HCT116 (cell line): ENCODE measurements around the gene PDHX. TPM values are rescaled to one million over a fixed set of nuclear protein-coding genes. Genes with fewer than 3 reads are reported as not detected.

Experiments
- ATAC-seq: fragments of 200-7000 bp; cut with Tn5 transposase; 2 replicates; pipeline ENCODE4 v1.9.1; 2020; ENCODE audit warnings: mild to moderate bottlenecking, moderate library complexity
- BruUV-seq: library from RNA; stranded (reverse); fragments of 400-500 nt; replicated peaks from 2 replicates; lab custom pipeline; 2021; lab: Mats Ljungman, UMichigan
- CTCF ChIA-PET: fragments of 300-600 bp; sonication (Branson Sonifier 250); formaldehyde crosslinking; loops from one replicate; lab custom pipeline; 2021; ENCODE audit warnings: antibody characterized with exemption; lab: Charles Lee
- POLR2A ChIA-PET: fragments of 300-600, 350-600 bp; sonication (Branson Sonifier 250); formaldehyde crosslinking; loops from one replicate; lab custom pipeline; 2021; ENCODE audit warnings: antibody characterized with exemption; lab: Charles Lee
- RAD21 ChIA-PET, 2 experiments: fragments of 300-600 bp; sonication (Branson Sonifier 250); formaldehyde crosslinking; loops; one replicate each; lab custom pipeline; 2023; ENCODE audit warnings: low total read pairs in 2 of 2; ENCODE audit not compliant: uncharacterized antibody in 2 of 2, unreplicated experiment in 2 of 2, low non-redundant PET in 1 of 2; lab: Charles Lee
- DNase-seq: peaks from one replicate; pipeline ENCODE4 v3.0.0-alpha.2; 2010; ENCODE audit warnings: low read depth, low spot score
- H2AFZ ChIP-seq: fragments of 200-600 bp; shearing (Covaris generic), sonication (generic); 2 replicates; pipeline ENCODE4 v1.6.1; 2017; ENCODE audit warnings: low read depth, mixed run types, mixed read lengths, antibody characterized with exemption, low read length; ENCODE audit not compliant: poor library complexity, severe bottlenecking
- H3K27ac ChIP-seq: 2 replicates; pipeline ENCODE4 v1.5.1; 2012; ENCODE audit warnings: low read depth, low read length
- H3K27me3 ChIP-seq: fragments of 200-600 bp; sonication (generic); 2 replicates; pipeline ENCODE4 v1.6.1; 2016; ENCODE audit warnings: mixed run types, low read length, mixed read lengths; ENCODE audit not compliant: insufficient read depth
- H3K36me3 ChIP-seq, 2 experiments: fragments of 200-500 bp in 1 of 2; fragments of 200-600 bp in 1 of 2; sonication (Bioruptor generic) in 1 of 2; sonication (generic) in 1 of 2; 2 replicates each; pipeline versions ENCODE4 v1.5.1 to v1.6.1; 2014 to 2016; ENCODE audit warnings: low read length in 2 of 2, inconsistent platforms in 1 of 2, mixed read lengths in 1 of 2, mixed run types in 1 of 2; ENCODE audit not compliant: insufficient read depth in 2 of 2, control insufficient read depth in 1 of 2
- H3K4me1 ChIP-seq, 2 experiments: fragments of 200-600 bp in 1 of 2; sonication (generic) in 1 of 2; 2 replicates each; pipeline versions ENCODE4 v1.5.1 to v1.6.1; 2012 to 2017; ENCODE audit warnings: low read length in 2 of 2, inconsistent platforms in 1 of 2, mild to moderate bottlenecking in 1 of 2, mixed read lengths in 1 of 2, mixed run types in 1 of 2, moderate library complexity in 1 of 2; ENCODE audit not compliant: insufficient read depth in 2 of 2, control insufficient read depth in 1 of 2
- H3K4me2 ChIP-seq: fragments of 200-600 bp; sonication (generic); 2 replicates; pipeline ENCODE4 v1.6.1; 2017; ENCODE audit warnings: mixed run types, low read length, mixed read lengths
- H3K4me3 ChIP-seq, 2 experiments: fragments of 200-600 bp in 1 of 2; sonication (generic) in 1 of 2; replicated peaks in 1 of 2; 2 replicates each; pipeline ENCODE4 v1.5.1; 2011 to 2016; ENCODE audit warnings: low read length in 2 of 2, control low read depth in 1 of 2, low read depth in 1 of 2, mild to moderate bottlenecking in 1 of 2, mixed read lengths in 1 of 2, mixed run types in 1 of 2
- H3K79me2 ChIP-seq: fragments of 200-600 bp; sonication (generic); 2 replicates; pipeline ENCODE4 v1.6.1; 2017; ENCODE audit warnings: mild to moderate bottlenecking, mixed run types, low read length, moderate library complexity, mixed read lengths; ENCODE audit not compliant: insufficient read depth
- H3K9ac ChIP-seq: fragments of 200-600 bp; sonication (generic); 2 replicates; pipeline ENCODE4 v1.6.1; 2016; ENCODE audit warnings: low read length, mixed read lengths
- H3K9me2 ChIP-seq: fragments of 200-600 bp; sonication (generic), shearing (Covaris generic); 2 replicates; pipeline ENCODE4 v1.6.1; 2017; ENCODE audit warnings: mixed run types, mild to moderate bottlenecking, moderate library complexity; ENCODE audit not compliant: insufficient read depth
- H3K9me3 ChIP-seq, 2 experiments: fragments of 200-500 bp in 1 of 2; fragments of 200-600 bp in 1 of 2; sonication (Bioruptor generic) in 1 of 2; sonication (generic) in 1 of 2; 2 replicates each; pipeline ENCODE4 v1.6.1; 2014 to 2017; ENCODE audit warnings: low read length in 2 of 2, mixed read lengths in 2 of 2, inconsistent platforms in 1 of 2, low read depth in 1 of 2, mild to moderate bottlenecking in 1 of 2, mixed run types in 1 of 2, moderate library complexity in 1 of 2; ENCODE audit not compliant: control insufficient read depth in 1 of 2, insufficient read depth in 1 of 2
- H4K20me1 ChIP-seq: fragments of 200-600 bp; sonication (generic), shearing (Covaris generic); 2 replicates; pipeline ENCODE4 v1.6.1; 2017; ENCODE audit warnings: mixed run types, mild to moderate bottlenecking, moderate library complexity; ENCODE audit not compliant: insufficient read depth
- CBX3 ChIP-seq: IDR thresholded peaks from 2 replicates; pipeline ENCODE4 v1.6.1; 2012; ENCODE audit warnings: low read depth
- EGR1 ChIP-seq: IDR thresholded peaks from 2 replicates; pipeline ENCODE4 v1.6.1; 2012; ENCODE audit warnings: low read depth
- JUND ChIP-seq: IDR thresholded peaks from 2 replicates; pipeline ENCODE4 v1.6.1; 2012
- RAD21 ChIP-seq: IDR thresholded peaks from 2 replicates; pipeline ENCODE4 v1.6.1; 2012; ENCODE audit warnings: low read depth, mild to moderate bottlenecking
- YY1 ChIP-seq: IDR thresholded peaks from 2 replicates; pipeline ENCODE4 v1.6.1; 2011; ENCODE audit warnings: low read length, low read depth, moderate library complexity, mild to moderate bottlenecking; ENCODE audit not compliant: insufficient replicate concordance; ENCODE audit errors: extremely low read depth
- intact Hi-C: fragments of 100-400 bp; cut with micrococcal nuclease; formaldehyde crosslinking; loops from 2 replicates; pipeline ENCODE4 v1.10.0; 2022
- total RNA-seq: library from RNA; stranded (reverse); gene quantifications from one replicate; pipeline ENCODE4 v1.2.1, GENCODE V29; 2021; ENCODE audit not compliant: unreplicated experiment
- TF ChIP-seq, protein P1 (sequence below), 3 experiments: fragments of 200-600 bp in 1 of 3; sonication (generic) in 1 of 3; IDR thresholded peaks in 2 of 3; conservative IDR thresholded peaks in 1 of 3; 2 replicates each; pipeline ENCODE4 v1.5.1; 2012 to 2017; ENCODE audit warnings: low read depth in 2 of 3, low read length in 2 of 3, antibody characterized with exemption in 1 of 3, borderline replicate concordance in 1 of 3, control low read depth in 1 of 3, mild to moderate bottlenecking in 1 of 3, mixed read lengths in 1 of 3, mixed run types in 1 of 3, moderate library complexity in 1 of 3; ENCODE audit not compliant: insufficient read depth in 1 of 3

Gene PDHX
- total RNA-seq, 1 experiment from 2014 or later, result 36.6 TPM

DNA sequence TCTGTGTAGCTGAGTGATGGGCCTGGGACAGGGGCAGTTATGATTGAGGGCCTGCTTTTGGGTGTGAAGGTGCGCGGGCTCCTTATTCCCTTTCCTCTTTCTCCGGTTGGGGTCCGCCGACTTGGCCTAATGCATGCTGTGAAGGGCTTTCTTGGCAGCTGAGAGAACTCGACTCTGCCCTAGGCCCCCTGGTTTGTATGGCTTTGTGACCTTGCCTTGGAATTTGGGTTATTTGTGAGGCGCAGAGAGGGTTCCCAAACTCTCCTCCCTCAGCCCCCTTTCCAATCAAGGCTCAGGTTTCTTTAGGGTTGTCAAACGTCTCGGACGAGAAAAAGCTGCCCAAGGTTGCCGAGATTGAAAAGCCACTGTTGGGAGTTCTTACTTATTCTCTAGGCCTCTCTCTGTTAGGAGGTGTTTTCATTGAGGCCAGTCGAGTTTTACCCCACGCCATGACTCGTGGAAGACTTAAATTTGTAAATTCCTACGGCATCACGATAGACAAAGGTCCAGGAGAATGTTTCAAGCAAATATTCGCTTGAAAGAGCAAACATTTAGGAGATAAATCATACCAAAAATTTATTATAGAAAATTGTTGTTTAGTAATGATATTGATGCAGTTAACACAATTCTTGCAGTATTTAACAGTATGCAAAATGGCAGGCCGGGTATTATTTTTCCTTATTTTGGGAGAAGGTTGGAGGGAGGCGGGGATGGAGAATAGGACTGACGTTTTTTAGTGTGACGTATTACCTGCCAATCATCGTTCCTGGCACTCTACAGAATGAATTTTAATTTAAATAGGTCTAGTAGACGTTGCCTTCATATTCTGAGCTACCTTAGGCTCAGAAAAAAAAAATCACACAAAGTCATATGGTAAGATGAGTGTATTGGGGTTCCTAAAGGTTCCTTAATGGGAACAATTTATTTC, 689 bp downstream of the PDHX start:
- Histone ChIP-seq H3K27me3 (no peaks in the 10 kb centered on the region), H3K4me1 (peaks cover 7 to 17% of the 10 kb centered on the region in 2 experiments), H4K20me1 (no peaks in the 10 kb centered on the region), H3K79me2 (peaks cover 77% of the 10 kb centered on the region), H3K4me3 (peak overlapping the region; percentile 88 to 95), H3K27ac (peak overlapping the region; percentile 82), H3K4me2 (peak overlapping the region; percentile 98), H2AFZ (no peak overlapping the region), H3K9me2 (no peaks in the 10 kb centered on the region), H3K9ac (peak overlapping the region; percentile 93), H3K36me3 (peaks cover 3% of the 10 kb centered on the region in 2 experiments; a peak in 2 of 4 replicates), H3K9me3 (peaks cover 0 to 5% of the 10 kb centered on the region in 2 experiments; a peak in 1 of 4 replicates)
- ATAC-seq (peak; percentile 31), DNase-seq (peak; percentile 34)
- CTCF ChIA-PET, result interaction anchor here (2.7 kb wide), 1 partner anchor 10 kb away, joined by 7 read pairs; no protein-coding TSS in a partner anchor
- POLR2A ChIA-PET, result interaction anchor here (1.1 kb wide), 1 partner anchor 10 kb away, joined by 3 read pairs; no protein-coding TSS in a partner anchor
- intact Hi-C loops, result no loop called here
- TF ChIP-seq, protein P1, sequence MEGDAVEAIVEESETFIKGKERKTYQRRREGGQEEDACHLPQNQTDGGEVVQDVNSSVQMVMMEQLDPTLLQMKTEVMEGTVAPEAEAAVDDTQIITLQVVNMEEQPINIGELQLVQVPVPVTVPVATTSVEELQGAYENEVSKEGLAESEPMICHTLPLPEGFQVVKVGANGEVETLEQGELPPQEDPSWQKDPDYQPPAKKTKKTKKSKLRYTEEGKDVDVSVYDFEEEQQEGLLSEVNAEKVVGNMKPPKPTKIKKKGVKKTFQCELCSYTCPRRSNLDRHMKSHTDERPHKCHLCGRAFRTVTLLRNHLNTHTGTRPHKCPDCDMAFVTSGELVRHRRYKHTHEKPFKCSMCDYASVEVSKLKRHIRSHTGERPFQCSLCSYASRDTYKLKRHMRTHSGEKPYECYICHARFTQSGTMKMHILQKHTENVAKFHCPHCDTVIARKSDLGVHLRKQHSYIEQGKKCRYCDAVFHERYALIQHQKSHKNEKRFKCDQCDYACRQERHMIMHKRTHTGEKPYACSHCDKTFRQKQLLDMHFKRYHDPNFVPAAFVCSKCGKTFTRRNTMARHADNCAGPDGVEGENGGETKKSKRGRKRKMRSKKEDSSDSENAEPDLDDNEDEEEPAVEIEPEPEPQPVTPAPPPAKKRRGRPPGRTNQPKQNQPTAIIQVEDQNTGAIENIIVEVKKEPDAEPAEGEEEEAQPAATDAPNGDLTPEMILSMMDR (IDR thresholded peaks at IDR 0.05 in 2 of 3, conservative IDR thresholded peaks at IDR 0.05 in 1 of 3; ENCODE audit: borderline replicate concordance in 1 of 3, insufficient read depth in 1 of 3, low read depth in 2 of 3, low read length in 2 of 3), result no peak
- no peak for TF ChIP-seq CBX3
- no peak for TF ChIP-seq RAD21
- TF ChIP-seq YY1, result no peak
- TF ChIP-seq EGR1, result no peak
- no peak for TF ChIP-seq JUND
- BruUV-seq, result TSS peak; percentile 59
- RAD21 ChIA-PET, result no interaction called here
